HG03469 (cell line): ENCODE results near the gene U2AF2.

Experiments
- ATAC-seq: cut with Tn5 transposase; IDR thresholded peaks from one replicate; pipeline ENCODE4 v1.9.1; 2021; ENCODE audit warnings: mild to moderate bottlenecking, moderate library complexity, moderate number of reproducible peaks; ENCODE audit not compliant: unreplicated experiment

The U2AF2 gene

DNA sequence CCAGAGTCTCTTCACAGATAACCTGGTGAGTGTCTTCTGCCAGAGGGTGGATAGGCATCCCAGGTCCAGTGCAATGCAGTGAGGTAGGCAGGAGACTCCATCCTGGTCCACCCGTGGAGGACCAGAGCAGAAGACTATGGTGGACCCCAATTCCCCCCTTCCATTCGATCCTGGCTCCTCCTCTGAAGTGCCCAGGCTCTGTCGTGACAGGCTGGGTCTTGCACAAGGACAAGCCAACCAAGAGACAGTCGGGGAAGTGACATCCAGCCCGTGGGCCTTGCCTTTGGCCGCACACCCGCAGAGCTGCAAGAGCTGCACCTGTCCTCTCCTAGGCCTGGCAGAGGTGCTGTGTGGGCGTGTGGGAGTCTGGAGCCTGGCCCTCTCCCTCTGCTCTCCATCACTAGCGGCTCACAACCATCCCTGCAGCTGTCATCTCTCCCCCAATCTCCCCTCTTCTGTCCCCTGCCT lies 33.6 kb upstream of the U2AF2 start:
- ATAC-seq: no peak

DNA sequence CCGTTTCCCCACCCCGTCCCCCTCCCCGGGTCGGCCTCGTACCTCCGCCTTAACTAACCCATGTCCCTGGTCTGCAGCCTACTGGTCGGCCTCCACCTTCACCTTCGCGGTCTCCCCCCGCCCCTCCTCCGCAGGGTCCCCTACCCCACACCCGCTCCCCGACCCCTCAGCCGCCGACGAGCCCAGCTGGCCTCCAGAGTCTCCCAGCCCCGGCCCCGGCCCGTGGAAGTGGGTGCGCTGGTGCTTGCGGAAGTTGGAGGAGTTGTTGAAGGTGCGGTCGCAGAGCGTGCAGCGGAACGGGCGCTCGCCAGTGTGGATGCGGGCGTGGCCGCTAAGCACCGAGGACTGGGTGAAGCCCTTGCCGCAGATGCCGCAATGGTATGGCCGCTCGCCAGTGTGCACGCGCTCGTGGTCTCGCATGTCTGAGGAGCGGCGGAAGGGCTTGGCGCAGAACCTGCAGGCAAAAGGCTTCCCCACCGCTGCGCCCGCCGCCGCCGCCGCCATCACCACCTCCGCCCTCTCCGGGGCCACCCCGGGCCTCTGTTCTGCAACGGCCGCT lies 33.1 kb upstream of the U2AF2 start:
- no peak for ATAC-seq

DNA sequence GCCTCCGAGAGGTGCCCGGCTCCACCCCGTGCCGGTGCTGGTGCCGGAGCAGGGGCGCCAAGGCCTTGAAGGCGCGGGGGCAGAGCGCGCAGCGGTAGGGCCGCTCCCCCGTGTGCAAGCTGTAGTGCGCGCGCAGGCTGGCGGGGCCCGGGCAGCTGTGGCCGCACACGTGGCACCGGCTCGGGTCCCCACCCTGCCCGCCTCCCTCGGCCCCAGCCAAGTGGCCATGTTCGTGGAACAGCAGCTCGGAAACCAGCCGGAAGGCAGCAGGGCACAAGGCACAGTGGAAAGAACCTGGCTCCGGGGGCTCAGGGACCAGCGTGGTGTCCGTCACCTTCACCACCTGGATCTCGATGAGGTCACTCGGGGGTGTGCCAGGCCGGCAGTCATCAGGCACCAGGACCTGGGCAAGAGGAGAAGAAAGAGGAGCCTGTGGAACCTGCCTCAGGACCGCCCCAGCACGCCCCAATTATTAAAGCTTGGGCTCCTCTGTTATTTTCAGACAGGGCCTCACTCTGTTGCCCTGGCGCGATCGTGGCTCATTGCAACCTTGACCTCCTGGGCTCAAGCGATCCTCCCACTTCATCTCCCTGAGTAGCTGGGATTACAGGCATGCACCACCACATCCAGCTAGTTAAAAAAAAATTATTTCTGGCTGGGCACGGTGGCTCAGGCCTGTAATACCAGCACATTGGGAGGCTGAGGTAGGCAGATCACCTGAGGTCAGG lies 32.4 kb upstream of the U2AF2 start:
- no peak for ATAC-seq

DNA sequence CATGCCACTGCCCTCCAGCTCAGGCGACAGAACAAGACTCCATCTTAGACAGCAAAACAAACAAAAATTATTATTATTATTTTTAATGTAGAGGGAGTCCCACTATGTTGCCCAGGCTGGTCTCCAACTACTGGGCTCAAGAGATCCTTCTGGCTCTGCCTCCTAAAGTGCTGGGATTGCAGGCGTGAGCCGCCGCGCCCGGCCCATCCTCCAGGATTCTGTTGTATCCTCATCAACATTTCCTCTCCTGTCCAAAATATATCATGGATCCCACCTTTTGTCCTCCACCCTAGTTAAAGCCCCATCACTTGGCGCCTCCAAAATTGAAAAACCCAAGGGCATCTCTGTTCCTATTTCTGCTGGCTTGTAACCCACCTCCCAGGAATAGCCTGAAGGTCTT lies 31.7 kb upstream of the U2AF2 start:
- ATAC-seq: no peak

DNA sequence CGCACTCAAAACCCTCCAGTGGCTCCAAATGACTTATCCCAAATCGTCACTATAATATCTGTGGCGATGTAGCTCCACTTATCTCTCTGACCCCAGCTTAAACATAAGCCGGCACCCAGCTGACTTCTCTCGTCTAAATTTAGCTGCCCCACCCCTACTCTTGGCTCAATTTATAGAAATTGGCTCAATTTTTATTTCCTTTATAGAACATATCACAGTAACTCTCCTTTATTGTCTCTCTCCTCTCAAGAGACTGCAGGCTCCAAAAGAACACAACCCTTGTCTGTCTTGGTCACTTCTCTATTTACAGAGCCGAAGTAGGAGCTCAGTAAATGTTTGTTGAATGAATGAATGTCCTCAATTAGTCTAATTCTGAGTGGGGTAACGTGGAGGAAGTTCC lies 31.3 kb upstream of the U2AF2 start:
- ATAC-seq: no peak

DNA sequence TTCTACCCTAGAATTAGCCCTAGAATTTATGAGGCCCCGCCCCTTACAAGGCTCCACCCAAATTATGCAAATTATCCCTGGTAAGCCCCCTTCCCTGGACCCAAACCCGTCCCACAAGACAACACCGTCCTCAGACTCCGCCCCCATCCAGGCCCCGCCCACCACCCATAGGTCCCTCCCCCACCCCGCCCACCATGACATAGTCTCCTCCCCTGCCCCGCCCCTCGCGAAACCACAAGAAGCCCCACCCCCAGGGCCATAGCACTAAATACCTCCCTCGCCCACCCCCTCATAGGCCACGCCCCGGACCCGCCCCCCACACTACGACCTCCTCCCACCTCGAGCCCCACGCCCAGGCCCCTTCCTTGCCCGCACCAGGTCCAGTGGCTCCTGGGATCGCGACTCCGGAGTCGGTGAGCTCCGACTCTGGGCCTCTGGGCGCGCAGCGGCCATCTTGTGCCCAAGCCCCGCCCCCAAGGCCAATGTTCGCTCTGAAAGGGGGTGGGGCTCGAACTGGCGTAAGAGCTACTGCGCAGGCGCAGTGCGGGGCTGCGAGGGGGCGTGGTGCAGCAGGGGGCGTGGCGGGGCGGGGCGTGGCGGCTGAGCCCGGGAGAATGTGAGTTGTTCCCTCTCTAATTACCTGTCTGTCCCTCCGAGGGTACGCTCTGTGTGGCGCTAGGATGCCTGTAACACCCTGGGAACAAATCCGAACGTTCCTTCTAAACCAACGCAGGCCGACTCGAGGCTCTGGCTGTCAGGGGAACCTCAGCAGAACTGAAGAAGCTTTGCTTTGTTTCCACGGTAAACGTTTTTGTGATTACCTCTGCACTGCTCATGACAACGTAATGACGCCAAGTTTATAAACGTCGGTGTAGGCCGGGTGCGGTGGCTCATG lies 30.5 kb upstream of the U2AF2 start, which contains the start of gene ZNF784:
TSS of gene ZNF784 (minus strand) at position 458 of the 895 bp plus-strand sequence. CDS start at position 453, 5 bp downstream.
- no peak for ATAC-seq

DNA sequence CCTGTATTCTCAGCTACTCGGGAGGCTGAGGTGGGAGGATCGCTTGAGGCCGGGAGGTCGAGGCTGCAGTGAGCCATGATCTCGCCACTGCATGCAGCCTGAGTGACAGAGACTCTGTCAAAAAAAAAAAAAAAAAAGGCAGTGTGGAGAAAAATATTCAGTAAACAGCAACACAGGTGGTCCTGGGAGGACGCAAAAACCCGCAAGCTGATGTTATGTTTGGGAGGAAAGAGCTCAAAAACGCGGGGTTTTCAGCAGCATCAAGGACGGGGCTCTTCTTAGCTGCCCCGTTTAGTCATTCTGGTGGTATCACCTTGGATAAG lies 29.9 kb upstream of the U2AF2 start:
- ATAC-seq: no peak

DNA sequence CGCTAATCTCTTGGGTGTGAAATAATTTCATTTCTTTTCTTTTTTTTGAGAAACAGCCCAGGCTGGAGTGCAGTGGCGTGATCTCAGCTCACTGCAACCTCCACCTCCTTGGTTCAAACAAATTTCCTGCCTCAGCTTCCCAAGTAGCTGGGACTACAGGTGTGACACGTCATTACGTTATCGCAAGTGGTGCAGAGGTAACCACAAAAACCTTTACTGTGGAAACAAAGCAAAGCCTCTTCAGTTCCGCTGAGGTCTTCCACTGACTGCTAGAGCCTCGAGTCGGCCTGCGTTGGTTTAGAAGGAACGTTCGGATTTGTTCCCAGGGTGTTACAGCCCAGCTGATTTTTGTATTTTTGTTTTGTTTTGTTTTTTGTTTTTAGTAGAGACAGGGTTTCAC lies 28.5 kb upstream of the U2AF2 start:
- no peak for ATAC-seq

DNA sequence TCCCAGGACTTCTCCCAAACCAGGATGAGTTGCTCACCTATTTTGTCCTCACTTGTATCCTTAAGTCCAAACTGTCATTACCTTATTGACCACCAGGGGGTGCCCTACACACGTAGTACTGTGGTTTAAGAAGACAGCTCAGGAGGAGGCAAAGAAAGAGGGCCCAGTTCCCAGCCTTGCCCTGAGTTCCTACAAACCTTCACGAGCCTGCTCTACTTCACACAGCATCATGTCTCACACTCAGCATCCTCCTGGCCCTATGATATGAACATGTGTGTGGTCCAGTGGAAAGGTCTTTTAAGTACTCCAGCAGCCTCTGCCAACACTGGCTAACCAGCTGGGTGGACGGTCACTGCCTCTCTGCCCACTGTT lies 22.4 kb upstream of the U2AF2 start:
- ATAC-seq: no peak

DNA sequence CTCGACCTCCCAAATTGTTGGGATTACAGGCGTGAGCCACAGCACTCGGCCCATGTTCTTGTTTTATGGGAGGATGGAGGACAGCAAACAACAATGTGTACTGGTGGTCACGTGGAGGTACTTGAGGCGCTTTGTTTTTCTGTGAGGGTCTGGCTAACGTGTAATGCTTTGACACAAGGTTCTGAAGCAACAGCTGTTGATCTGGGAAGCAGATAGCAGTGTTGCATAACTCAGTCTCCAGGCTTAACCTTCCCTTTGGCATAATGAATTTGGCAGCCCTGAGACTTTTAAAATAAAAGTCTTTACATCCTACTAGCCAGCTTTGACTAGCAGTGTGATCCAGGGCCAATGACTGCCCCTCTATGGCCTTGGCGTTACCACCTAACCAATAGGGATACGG lies 21.0 kb upstream of the U2AF2 start:
- ATAC-seq: no peak

DNA sequence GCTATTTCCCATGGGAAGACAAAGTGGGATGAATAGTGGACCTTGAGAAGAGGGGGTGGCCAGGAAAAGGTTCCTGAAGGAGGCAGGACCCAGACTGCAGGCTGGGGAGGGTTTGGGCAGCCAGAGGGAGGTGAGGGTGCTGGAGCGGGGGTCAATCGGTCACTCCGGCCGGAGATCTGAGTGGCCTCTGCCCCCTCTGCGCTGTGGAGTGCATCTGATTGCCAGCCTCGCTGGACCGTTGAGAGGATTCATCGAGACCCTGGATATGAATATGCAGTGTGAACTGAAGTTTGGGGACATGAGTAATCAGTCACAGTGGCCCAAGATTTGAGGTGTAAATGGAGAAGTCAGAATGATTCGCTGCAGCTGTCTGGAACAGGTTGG lies 19.5 kb upstream of the U2AF2 start:
- ATAC-seq: no peak

DNA sequence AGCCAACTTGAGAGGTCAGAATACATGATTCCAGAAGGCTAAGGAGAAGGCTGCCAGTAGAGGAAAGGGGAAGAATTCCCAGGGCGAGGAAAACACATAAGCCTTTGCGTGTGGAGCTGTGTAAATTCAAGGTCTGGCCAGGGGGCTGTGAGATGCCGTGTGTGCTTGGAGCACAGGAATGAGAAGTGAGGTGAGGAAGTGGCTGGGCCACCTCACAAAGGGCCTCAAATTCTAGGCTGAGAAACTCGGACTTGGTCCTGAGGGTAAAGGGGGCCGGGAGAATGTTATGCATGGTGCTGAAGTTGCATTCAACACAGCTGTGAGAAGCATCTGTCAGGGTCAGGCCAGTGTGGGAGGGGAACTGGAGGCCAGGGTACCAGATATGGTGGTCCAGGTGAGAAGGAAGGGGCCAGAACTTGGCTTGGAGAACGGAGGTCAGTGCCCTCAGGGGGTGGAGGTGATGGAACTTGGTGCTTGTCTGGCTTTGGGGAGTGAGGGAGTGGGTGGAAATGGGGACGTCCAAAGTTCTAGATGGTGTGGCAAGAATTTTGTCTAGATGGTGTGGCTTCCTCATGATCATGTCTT lies 18.9 kb upstream of the U2AF2 start:
- ATAC-seq: no peak

DNA sequence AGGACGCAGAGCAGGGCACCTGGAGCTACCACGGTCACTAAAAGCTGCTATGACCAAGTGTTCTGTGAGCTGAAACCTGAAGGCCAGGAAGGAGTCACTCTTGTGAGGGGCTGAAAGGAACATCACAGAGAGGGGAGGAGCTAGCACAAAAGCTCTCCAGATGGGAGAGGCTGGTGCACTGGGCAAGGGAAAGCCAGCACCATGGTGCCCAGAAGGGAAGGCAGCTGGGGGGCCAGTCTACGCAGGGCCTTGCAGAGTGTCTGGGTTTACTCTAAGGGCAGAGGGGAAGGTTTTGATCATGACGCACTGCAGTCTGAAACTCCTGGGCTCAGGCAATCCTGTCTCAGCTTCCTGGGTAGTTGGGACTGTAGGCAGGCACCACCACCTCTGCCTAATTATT lies 18.1 kb upstream of the U2AF2 start:
- no peak for ATAC-seq

DNA sequence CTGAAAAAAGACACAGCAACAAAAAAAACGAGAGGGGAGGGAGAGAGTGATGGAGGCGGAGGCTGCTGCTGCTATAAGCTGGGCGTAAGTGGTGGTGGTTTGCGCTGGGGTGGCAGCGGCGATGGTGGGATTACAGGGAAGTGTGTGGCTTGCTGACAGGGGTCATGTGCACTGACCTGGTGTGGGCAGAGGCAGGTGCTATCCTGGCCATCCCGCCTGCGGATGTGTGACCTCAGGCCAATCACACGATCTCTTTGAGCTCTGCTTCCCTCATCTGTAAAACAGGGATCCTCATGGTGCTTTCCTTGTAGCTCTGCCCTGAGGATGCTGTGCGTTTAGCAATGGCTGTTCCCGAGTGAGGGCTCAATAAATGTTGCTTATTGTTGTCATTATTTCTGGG lies 17.3 kb upstream of the U2AF2 start:
- no peak for ATAC-seq

DNA sequence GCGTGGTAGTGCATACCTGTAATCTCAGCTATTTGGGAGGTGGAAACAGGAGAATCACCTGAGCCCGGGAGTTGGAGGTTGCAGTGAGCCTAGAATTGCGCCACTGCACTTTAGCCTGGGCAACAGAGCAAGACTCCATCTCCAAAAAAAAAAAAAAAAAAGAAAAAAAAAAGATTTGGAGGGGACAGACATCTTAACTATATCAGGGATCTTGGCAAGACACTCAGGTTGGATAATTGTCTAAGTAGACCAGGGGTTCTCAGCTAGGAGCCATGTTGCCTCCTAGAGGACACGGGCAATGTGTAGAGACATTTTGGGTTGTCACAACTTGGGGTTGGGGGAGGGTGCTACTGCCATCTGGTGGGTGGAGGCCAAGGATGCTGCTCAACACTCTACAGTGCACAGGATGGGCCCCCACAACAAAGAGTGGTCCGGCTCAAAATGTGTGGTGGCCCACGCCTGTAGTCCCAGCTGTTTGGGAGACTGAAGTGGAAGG lies 15.9 kb upstream of the U2AF2 start:
- no peak for ATAC-seq

DNA sequence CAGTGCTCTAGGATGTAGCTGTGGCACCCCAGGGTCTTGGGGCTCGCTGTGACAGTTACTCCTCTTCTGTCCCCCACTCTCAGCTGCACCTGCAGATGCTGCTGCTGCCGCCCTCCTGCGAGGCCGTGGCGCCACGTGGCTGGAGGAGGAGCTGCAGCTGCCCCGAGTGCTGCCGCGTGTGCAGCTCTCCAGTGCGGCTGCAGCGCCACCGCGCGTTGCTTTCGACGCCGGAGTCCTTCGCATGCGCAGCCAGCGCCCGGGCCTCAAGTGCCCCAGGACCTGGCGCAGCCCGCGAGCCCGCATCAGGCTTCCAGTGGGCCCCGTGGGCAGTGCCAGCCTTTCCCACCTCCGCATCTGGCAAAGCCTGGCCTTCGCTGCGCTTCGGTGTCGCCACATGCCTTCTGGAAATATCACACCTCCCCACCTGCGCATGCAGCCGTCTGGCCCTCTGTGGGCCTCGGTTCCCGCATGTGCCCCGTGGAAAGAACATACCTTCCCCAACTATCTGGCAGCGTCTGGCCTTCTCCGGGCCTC lies 14.7 kb upstream of the U2AF2 start:
- no peak for ATAC-seq

DNA sequence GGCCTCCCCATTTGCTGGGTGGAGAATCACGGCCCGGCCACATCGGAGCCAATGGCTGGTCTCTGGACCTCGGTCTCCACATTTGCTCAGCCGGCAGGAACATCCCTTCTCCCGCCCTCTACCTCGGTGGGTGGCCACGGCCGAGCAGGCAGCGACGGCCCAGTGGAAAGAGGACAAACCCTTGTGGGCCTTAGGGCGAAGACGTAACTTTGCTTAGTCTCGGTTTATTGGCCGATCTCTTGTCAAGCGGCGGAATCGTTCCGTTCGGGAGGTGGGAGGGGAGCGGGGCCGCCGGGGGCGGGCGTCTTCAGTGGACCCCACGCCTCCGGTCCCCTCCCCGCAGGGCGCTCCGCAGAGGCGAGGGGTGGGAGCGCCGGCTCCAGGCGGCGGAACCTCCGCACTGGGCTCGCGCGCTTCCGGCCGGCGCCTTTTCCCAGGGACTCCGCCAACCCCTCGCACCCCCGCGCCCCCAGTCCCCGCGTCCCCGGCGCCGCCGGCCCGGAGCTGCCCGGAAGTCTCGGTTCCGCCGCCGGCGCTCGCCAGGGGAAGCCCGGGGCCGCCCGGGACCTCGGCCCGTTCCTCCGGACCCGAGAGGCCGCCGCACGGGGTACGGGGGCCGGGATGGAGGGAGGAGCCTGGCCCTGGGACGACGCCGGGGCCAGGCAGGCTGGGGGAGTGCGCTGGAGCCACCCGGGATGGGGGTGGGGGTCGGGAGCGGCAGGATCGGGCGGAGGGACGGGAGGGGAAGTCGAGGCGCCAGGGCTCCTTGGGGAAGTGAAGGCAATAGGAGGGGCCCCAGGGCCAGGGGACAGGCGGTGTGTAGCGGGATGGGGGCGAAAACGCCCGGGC lies 14.0 kb upstream of the U2AF2 start, which contains the start of gene ZNF580:
TSS of gene ZNF580 (plus strand) at position 426 of the 849 bp plus-strand sequence. CDS start 1,507 bp downstream, outside the sequence.
- no peak for ATAC-seq

DNA sequence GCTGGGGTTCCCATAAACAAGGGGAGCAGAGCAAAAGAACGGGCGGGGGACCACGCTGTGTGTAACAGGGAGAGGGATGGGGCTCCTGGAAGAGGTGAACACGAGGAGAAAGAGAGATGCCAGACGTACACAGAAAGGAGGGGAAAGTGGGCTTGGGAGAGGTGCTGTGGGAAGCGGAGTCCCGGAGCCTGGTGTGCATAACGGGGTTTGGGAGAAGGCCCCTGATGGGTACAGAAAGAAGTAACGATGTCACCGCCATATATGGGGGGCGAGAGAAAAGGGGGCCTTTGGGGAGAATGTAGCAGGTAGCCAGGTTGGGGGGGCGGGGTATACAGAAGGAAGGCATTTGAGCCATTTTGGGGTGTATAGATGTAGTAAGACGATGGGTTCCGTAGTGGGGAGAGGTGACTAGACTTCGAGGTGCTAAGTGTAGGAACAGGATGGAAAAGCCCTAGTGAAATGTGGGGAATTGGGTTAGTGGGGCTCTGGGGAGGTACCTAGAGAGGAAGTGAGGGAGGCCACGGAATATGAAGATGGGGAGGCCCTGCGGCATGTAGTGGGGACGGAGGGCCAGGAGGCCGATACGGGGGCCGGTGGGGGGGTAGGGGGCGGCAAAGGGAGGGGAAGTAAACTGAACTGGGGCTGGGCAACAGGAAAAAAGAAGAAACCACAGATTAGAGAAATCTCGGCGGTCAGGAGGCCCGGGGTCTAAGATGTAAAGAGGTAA lies 13.2 kb upstream of the U2AF2 start:
- ATAC-seq: no peak
